Inferior parietal cortex (tissue), 1 donor: ENCODE data around the gene ARIH2.
"Not testable (repeated sequence)": the region's sequence is repeated elsewhere in the genome, so short reads cannot be mapped to it uniquely, and the experiment has no call there.

Experiments
- DNase-seq: peaks from one replicate; pipeline ENCODE4 v3.0.0-alpha.2; 2016; ENCODE audit errors: extremely low spot score

ARIH2 gene

GRCh38 chr3:48918388-48919214 is at the start of gene ARIH2:
Gene ARIH2, plus strand, starts transcription at chr3:48918842. Its CDS starts 8,717 bp downstream, at chr3:48927559.
- DNase-seq, result peak; percentile 96

GRCh38 chr3:48877671-48878070 is 41.0 kb upstream of the ARIH2 start:
- DNase-seq, result no peak

- no peak for DNase-seq
These were observed 39.2 kb upstream of the ARIH2 start for GRCh38 chr3:48879307-48879993.

- DNase-seq, result no peak
These were observed 38.7 kb upstream of the ARIH2 start for GRCh38 chr3:48879994-48880377.

- DNase-seq, result no peak
These were observed 37.6 kb upstream of the ARIH2 start for GRCh38 chr3:48881006-48881405.

- no peak for DNase-seq
These were observed 37.0 kb upstream of the ARIH2 start for GRCh38 chr3:48881652-48882114.

GRCh38 chr3:48885753-48886152 is 32.9 kb upstream of the ARIH2 start:
- no peak for DNase-seq

GRCh38 chr3:48891606-48892005 is 27.0 kb upstream of the ARIH2 start:
- no peak for DNase-seq

GRCh38 chr3:48894516-48894915 is 24.1 kb upstream of the ARIH2 start:
- DNase-seq, result no peak

GRCh38 chr3:48896936-48897335 is 21.7 kb upstream of the ARIH2 start:
- no peak for DNase-seq

GRCh38 chr3:48897460-48898376 is 20.9 kb upstream of the ARIH2 start:
- no peak for DNase-seq

GRCh38 chr3:48898383-48899234 is 20.0 kb upstream of the ARIH2 start, which contains the start of gene SLC25A20:
Gene SLC25A20, minus strand, starts transcription at chr3:48898882. Its CDS starts 88 bp downstream, at chr3:48898794.
- peak; percentile 57 for DNase-seq

- no peak for DNase-seq
These were observed 19.4 kb upstream of the ARIH2 start for GRCh38 chr3:48899273-48899672.

- not testable (repeated sequence) for DNase-seq
These were observed 11.6 kb upstream of the ARIH2 start for GRCh38 chr3:48907026-48907425.

GRCh38 chr3:48915296-48915695 is 3.3 kb upstream of the ARIH2 start:
- DNase-seq, result no peak

GRCh38 chr3:48919215-48920138 is 835 bp downstream of the ARIH2 start:
- peak; percentile 22 for DNase-seq

- DNase-seq, result no peak
These were observed 8.1 kb downstream of the ARIH2 start for GRCh38 chr3:48926425-48927392.

- DNase-seq, result no peak
These were observed 9.3 kb downstream of the ARIH2 start for GRCh38 chr3:48927928-48928327.

GRCh38 chr3:48928679-48929078 is 10.0 kb downstream of the ARIH2 start:
- DNase-seq, result no peak
